ENCODE results near the gene RIMS1.

The RIMS1 gene

DNA sequence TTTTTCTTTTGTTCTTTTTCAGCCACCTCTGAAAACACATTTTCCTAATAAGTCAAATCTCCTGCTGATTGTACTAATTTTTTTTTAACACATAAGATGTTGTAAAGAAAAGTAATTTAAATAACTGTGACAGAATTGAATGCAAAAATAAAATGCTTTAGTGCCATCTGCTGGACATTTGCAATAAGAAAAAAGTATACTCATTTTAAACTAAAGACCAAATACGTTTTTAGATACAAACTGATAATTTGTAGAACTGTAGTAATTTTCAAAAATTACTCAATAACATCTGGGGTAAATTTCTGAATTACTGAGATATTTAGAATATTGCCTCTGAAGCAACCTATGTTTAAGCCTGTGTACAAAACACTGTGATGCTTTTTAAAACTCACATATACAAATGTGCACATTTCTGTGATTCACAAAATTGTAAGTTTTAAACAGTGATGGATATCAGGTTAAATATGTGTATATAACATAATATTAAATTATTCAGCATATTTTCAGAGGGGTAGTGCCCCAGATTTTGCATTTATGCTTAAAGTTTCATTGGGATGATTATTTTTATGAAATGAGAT lies 198.7 kb downstream of the RIMS1 start:
- no peak for DNase-seq (ENCODE audit: low read depth in 2 of 2)

- DNase-seq (ENCODE audit: low read depth in 2 of 2), result no peak
Observed at GRCh38 chr6:72094506-72094905, 208.2 kb downstream of the RIMS1 start.

GRCh38 chr6:72102561-72102960 lies 216.2 kb downstream of the RIMS1 start:
- no peak for DNase-seq (ENCODE audit: low read depth in 2 of 2)

GRCh38 chr6:72111611-72112010 lies 225.3 kb downstream of the RIMS1 start:
- DNase-seq (ENCODE audit: low read depth in 2 of 2), result no peak

GRCh38 chr6:72130327-72130726 lies 244.0 kb downstream of the RIMS1 start:
- no peak for DNase-seq (ENCODE audit: low read depth in 2 of 2)

DNA sequence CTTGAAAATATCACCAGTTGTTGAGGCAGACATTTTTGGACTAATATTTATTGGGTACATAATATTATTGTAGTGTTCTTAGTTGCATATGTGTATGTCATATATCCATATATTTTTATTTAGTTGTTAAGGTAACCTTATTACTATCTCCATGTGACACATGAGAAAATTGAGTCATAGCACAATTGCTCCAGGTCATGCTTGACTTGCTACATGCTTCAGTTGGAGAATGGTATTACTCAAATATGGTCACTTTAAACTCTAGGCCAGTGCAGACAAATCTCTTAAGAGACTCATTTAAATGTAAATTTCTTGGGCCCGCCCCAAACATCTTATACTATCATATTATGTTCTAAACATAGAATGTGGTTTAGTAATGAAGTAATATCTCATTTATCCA lies 246.1 kb downstream of the RIMS1 start:
- DNase-seq (ENCODE audit: low read depth in 2 of 2), result no peak

GRCh38 chr6:72132851-72133250 lies 246.5 kb downstream of the RIMS1 start:
- no peak for DNase-seq (ENCODE audit: low read depth in 2 of 2)

DNA sequence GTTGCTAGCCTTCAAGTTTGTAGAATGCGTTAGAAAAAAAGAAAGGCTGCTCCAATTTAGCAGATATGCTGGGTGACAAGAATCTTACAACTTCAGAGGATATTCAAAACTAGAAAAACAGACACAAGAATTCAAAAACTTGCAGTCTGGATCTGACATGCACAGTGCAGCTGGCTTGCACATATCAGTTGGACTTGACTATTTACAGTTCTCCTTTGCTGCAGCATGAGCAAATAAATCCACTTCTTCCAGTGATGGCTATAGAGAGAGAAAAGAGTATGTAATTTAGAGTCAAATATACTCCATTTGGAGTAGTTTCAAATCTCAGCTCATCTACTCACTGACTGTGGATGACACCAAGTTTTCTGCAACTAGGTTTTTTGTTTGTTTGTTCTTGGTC lies 247.0 kb downstream of the RIMS1 start:
- no peak for DNase-seq (ENCODE audit: low read depth in 2 of 2)

DNA sequence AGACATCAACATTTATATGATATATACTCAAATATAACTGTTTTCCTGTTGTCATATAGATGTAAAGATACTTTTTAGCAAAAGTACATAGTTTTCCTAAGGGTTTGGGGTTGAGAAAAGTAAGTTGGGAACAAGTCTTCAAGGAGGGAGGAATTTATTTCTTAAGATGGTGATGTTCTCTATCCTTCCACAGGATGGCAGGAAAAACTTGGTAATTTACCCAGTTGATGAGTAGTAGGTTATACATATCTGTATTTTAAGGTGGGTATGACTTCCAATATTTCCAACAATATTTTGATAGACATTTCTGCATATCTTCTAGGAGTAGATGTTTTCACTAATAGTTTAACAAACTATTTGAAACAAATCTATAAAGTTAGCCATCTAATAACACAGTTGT lies 254.4 kb downstream of the RIMS1 start:
- no peak for DNase-seq (ENCODE audit: low read depth in 2 of 2)

GRCh38 chr6:72149715-72150114 lies 263.4 kb downstream of the RIMS1 start:
- no peak for DNase-seq (ENCODE audit: low read depth in 2 of 2)

- no peak for DNase-seq (ENCODE audit: low read depth in 2 of 2)
Observed at GRCh38 chr6:72151742-72152141, 265.4 kb downstream of the RIMS1 start.

DNA sequence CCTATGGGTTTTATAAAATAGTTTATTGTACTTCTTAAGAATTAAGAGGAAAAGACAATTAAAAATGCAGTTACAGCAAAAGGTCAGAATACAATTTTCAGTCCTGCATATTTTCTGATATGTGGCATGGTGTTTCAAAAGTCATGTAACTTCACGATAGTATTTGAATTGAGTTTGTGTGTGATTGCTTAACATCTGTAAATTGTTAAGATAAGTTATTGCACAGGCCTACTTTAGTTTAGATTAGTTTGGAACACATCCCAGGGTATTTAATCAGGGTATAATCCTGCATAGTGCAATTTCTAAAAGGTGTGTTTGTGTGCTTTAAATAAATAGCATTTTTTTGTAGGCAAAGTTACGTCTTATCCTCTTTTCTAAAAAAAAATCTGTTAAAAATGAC lies 289.6 kb downstream of the RIMS1 start:
- DNase-seq (ENCODE audit: low read depth in 2 of 2), result no peak

GRCh38 chr6:72182337-72183246 lies 296.2 kb downstream of the RIMS1 start:
- DNase-seq (ENCODE audit: low read depth in 2 of 2), result no peak

DNA sequence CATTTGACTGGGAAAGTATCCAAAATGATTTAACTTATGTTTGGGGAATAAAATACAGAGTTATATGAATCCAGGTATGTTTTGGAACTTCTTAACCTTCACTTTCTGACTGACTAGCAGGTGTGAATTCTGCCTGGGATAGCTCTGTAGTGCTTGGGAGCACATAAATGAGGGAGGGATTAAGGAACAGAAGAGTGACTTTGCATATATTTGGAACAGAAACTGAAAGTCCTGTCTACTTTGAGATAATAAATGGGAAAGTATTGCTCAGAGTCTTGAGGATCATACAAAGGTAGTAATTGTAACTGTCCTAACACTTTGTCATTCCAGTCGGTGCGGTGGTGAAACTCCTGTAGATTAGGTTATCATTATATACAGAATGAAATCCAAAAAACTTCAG lies 317.6 kb downstream of the RIMS1 start:
- no peak for DNase-seq (ENCODE audit: low read depth in 2 of 2)

GRCh38 chr6:72205500-72205899 lies 319.1 kb downstream of the RIMS1 start:
- no peak for DNase-seq (ENCODE audit: low read depth in 2 of 2)

GRCh38 chr6:72206606-72207005 lies 320.3 kb downstream of the RIMS1 start:
- DNase-seq (ENCODE audit: low read depth in 2 of 2), result no peak

DNA sequence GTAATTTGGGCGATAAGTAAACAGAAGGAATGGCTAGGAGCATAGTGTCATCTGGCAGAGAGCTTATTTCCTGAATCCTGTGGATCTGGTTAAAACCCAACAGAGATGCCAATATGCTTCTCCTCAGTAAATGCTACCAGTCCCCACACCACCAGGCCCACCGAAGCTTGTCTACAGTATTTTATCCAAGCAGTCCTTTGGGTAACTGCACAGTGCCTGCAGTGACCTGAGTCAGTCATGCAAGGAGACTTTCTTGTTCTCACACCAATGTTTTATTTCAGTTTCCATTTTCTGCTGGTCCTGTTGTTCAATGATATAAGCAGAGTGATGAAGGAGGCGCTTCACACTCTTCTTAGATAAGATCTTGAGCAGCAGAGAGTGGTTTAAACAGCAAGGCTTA lies 326.3 kb downstream of the RIMS1 start:
- DNase-seq (ENCODE audit: low read depth in 2 of 2), result no peak

DNA sequence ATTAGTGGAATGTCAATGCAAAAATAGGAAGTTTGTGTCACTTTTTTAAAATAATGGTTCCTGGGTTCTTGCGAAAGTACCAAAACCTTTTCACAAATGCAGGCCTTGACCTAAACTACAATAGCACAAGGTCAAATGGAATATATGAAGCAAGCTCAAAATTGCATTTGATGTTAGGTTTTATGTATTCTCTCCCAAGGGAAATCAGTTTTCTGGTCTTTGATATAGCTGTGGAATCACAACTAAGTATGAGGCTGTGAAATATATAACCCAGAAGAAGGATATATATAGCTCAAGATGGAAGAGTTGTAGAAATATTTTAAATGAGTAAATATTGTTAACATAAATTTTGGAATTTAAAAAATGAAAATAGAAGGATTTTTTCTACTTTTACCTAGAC lies 327.3 kb downstream of the RIMS1 start:
- DNase-seq (ENCODE audit: low read depth in 2 of 2), result no peak

- no peak for DNase-seq (ENCODE audit: low read depth in 2 of 2)
Observed at GRCh38 chr6:72216222-72217068, 330.1 kb downstream of the RIMS1 start.

DNA sequence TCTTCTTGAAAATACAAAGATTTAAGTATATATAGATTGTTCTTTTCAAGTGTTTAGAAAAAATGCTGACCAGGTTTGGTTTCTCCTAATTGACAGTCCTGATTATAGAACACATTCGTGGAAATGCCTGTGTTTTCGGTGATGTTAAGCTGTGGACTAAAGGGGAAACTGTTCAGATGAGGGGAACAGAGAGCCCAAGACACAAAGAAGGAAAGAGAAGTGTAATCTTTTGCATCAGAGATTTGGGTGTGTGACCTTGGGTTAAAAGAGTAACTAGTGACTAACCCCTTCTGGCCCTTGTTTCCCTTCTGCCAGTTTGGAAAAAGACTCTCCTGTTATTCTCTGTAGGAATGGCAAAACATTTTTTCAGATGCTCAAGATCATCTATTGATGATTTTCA lies 331.3 kb downstream of the RIMS1 start:
- no peak for DNase-seq (ENCODE audit: low read depth in 2 of 2)

DNA sequence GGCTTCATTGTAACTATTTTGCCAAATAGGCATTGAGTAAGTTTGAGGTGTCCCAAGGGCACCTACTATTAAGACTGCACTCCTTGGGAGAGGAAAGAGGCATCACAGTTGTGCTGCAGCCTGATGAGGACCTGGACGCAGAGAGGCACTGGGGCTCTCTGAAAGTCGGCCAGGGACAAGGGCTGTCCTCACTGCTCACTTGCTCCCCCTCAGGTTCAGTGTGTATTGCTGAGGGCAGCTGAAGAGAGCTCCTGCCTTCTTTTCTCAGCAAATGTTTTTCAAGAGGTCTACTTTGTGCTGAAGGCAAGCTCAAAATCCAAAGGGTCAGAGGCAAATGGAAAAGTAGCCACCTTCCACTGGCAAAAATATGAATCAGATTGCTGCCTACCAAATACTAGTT lies 331.8 kb downstream of the RIMS1 start:
- no peak for DNase-seq (ENCODE audit: low read depth in 2 of 2)

DNA sequence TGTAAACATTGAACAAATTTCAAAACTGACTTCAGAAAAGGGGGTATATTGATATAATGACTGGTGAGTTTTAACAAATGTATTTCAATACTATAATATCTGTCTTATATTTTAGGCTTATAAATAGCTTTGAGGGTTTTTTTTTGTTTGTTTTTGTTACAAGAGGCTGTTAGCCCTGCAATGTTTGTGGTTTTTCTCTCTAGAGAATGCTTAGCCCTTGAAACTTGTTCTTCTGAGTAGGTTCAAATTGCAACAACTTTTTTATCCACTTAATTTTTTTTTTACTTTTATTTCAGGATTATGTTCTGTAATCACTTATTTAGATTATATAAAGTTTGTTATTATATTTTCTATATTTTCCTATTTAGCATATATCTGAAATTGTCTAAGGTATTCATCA lies 333.2 kb downstream of the RIMS1 start:
- DNase-seq (ENCODE audit: low read depth in 2 of 2), result no peak

DNA sequence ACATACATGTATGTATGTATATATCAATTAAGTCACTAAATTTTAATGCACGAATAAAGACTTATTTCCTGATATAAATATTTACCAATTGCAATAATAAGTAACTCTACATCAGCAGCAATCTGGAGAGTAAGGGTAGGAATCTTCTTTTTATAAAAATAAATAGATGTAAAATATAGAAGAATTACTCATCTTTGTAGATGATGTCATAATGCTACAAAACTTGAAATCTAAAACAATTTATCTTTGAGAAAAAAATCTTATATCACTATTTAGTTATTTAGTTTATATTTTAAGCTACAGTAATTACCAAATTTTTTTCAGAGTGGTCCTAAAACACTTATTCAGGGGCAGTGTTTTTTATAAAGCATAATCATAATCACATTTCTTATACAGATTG lies 351.7 kb downstream of the RIMS1 start:
- no peak for DNase-seq (ENCODE audit: low read depth in 2 of 2)

Measured in stimulated activated CD8-positive, alpha-beta memory T cell treated with anti-CD3 and anti-CD28 coated beads, Interleukin-15, amount 100 ng/mL, for 4 hours (primary cell).